ENCODE measurements around the gene DCAF4.

The DCAF4 gene, protein sequence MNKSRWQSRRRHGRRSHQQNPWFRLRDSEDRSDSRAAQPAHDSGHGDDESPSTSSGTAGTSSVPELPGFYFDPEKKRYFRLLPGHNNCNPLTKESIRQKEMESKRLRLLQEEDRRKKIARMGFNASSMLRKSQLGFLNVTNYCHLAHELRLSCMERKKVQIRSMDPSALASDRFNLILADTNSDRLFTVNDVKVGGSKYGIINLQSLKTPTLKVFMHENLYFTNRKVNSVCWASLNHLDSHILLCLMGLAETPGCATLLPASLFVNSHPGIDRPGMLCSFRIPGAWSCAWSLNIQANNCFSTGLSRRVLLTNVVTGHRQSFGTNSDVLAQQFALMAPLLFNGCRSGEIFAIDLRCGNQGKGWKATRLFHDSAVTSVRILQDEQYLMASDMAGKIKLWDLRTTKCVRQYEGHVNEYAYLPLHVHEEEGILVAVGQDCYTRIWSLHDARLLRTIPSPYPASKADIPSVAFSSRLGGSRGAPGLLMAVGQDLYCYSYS

DNA sequence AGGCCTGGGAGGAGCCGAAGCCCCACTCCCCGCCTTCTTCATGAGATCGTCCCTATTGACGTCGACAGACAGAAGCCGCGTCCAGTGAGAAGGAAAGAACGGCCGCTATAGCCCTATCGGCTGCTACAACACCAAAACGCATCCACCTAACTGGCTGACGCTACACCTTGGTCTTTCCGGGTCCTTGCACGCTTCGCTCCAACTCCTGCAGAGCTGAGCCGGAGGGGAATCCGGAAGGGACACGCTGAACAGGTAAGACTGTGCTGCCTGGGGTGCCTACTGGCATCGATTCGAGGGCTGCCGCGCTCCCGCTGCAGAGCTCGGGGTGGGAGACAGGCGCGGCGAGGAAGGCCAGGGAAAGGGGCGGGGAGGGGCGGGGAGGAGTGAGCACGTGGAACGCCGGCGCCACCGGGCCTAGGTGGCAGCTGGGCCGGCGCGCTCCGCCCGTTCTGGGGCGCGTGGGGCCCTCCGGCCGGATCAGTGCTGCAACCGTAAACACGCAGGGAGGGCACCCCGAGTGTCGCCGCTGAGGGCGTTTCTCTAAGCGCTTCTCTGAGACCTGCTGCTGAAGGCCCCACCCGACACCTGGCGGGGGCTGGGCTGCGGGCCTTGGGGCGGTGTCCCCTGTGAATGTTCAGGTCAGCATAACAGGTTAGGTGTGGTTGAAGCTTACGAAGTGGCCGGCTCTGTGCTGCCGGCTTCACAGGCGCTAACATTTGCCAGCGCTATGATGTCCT lies at the start of gene DCAF4:
Gene DCAF4, plus strand, starts transcription at position 173 of the 737 bp plus-strand sequence. CDS start 11,515 bp downstream, outside the sequence.
- peak; percentile 83 to 87 for DNase-seq

DNA sequence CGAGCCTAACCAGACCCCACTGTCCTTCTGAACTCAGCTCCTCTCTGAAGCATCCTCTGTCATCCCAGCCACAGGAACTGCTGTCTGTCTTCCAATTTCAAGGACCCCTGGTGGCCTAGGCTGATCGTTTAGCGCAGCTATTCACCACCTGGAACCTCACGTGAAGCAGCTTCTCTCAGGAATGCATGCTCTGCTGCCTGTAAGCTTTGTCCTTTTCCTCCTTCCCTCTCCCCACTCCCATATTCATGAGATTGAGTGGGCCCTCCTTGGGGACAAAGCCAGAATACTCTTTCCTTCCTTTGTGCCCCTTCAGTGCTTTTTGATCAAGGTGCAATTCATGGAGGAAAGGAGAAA lies 49.6 kb upstream of the DCAF4 start:
- DNase-seq, result no peak

DNA sequence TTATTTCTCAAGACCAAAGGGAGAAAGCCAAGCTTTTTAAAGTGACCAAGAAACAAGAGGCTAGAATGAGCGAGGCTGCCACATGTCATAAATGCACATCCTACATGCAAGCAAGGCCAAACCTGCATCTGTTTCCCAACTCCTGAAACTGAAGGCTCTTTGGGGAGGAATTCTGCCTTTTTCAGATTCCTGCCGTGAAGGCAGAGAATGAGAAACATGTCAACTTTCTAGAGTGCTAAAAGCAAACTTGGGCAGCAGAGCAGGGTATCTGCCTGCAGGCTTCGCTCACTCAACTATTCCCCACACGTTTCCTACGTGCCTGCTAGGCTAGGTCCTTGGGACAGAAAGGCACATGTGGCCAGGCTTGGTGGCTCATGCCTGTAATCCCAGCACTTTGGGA lies 47.5 kb upstream of the DCAF4 start:
- DNase-seq, result no peak

DNA sequence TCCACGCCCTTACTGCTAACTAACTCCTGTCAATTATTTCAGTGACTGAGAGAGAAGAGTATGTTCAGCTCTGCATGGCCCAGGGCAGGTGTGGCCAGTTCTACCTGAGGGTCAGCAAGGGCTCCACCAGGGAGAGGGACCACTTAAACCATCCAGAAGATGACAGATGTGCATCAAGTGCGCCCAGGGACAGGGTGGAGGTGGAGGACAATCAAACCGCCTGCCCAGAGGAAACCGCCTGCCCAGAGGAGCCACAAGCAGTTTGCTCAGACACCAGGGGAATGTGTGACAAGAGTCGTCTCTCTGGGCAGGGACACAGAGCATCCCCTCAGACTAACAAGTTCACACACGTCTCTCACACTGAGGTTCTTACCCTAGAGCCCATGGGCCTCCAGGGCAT lies 46.8 kb upstream of the DCAF4 start:
- DNase-seq, result no peak

DNA sequence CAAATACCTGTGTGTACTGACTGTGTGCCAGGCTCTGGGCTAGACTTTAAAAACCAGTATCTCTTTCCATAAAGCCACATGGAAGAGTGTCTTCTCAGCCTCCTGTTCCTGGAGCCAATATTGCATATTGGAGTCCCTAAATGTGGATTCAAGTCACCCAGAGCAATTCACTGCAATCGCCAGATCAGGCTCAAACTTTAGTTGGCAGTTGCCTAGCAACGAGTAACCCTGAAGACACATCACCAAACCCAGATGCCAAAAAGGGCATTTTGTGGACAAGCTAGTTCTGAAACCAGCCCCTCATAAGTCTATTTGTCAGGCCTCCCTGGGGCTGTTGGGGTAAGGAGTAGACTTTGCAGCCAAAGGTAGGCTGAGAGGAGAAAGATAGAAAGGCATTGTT lies 46.1 kb upstream of the DCAF4 start:
- DNase-seq, result no peak

DNA sequence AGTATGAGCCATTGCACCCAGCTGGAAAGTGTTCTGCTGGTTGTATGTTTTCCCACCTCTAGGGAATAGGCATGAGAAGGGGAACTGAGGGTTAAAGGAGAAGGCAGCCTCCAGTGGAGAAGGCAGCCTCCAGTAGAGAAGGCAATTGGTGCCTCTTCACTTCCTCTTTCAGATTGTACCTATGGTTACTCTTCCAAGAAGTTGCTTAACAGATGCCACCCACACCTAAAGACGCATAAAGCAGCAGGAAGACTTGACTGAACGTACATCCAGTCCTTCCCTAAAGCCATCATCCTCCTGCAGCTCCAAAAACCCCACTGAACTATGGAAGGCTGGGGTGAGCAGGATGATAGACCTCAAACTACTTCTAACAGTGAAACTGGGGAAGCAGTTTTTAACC lies 45.4 kb upstream of the DCAF4 start:
- no peak for DNase-seq

DNA sequence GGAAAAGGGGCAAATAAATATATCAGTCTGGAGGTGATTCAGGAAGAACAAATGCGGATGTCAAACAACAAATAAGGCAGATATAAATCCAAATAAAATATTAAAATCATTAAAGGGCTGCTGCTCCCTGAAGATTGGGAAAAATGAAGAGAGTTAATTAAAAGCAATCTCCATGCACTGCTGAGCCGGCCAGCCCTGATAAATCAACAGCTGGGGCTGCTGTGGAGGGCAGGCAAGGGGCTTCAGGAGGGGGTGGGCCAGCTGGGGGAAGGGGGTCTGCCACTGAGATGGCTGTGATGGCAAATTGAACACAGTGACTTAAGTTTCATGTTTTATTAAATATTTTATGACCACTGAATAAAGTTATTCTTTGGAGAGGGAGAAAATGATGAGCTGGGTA lies 44.7 kb upstream of the DCAF4 start:
- DNase-seq, result no peak

DNA sequence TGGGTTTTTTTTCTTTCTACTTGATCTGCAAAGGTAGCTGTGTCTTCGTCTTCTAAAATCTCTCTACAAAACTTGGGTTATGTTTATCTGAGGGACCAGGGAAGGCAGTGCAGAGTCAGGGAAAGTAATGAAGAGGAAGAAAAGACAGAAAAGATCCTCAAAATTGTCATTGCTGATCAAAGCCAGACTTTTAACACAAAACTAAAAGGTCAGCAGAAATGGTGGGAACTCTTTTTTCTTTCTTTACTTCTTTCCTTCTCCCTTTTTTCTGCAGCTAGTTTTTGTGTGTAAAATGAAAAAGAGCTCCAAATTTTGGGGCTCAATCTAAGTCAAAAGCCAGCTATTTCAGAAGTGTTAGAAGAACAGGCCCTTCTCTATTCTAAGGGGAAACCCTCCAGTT lies 44.2 kb upstream of the DCAF4 start:
- DNase-seq, result no peak

DNA sequence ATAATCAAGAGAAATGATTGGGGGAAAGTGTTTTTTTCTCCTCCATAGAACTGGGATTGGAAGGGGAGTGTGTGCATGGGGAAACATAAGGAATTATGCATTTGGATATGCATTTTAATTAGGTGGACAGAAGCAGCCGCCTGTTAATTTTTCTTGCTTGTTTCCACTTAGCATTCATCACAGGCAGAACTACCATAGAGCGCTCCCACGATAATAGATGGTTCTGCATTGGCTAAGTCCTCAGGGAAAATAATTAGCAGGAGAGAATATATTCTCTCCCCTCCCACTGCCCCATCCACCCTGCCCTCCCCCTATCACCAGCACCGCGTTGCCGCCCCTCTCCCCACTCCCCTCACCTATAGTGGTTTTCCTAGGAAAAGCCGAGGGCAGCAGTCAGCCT lies 43.8 kb upstream of the DCAF4 start:
- no peak for DNase-seq

DNA sequence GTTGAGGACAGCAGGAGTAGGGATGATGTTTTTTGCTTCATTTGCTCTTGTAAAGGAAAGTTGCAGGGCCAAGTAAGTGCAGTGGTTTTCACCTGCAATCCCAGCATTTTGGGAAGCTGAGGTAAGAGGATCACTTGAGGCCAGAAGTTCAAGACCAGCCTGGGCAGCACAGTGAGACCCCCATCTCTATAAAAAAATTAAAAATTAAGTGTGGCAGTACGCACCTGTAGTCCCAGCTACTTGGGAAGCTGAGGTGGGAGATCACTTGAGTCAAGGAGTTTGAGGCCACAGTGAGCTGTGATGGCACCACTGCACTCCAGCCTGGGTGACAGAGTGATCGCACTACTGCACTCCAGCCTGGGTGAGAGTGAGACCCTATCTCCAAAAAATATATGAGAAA lies 43.2 kb upstream of the DCAF4 start:
- DNase-seq, result no peak

DNA sequence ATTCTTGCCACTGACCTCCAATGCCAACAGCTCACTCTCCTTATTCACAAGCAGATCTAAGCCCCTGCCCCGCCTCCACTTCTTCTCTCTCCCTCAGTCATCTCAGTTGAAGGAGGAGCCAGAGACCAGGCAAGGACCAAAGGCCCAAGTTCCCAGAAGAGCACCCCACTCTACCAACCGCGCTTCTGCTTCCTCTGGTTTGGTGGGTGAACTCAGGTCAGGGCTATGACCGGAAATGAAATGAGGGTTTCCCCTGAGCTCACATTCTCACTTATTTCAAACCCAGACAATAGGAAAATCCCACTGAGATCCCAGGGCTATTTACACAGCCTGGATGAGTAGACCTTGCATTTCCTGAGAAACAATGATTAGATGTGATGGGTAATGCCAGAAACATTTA lies 42.3 kb upstream of the DCAF4 start:
- no peak for DNase-seq

DNA sequence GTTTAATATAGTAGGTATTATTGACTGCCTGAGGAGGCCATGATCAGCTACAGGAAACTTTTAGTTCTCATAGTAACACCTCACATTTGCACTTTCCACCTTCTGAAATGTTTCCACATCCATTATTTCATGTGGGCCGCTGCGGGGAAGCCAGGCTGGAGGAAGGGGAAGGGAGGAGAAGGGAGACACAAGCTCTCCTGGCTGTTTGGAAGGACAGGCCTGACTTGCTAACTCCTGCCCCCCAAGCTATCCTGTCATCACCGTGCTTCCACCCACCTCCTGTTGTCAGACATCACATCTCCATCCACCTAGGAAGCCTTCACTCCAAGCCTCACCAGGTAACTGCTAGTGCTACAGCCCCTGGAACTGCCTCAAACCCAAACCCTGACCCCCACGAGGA lies 41.9 kb upstream of the DCAF4 start:
- no peak for DNase-seq

DNA sequence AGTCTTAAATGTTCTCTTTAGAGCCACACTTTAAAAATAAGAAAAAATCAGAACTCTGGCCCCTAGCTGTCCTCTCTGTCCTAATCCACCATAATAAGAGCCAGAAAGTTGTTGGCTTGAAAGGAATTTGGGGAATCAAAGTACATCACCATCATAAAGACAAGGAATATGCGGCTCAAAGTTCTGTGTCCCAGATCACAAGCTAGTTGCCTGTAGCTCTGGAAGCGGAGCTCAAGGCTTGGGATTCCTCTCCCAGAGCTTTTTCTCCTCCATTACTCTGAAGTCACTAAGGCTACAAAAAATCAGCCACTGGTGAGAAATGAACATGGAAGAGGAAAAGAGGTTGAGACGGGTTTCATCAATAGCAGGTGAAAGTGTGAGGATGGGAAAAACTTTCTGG lies 38.8 kb upstream of the DCAF4 start:
- DNase-seq, result no peak

DNA sequence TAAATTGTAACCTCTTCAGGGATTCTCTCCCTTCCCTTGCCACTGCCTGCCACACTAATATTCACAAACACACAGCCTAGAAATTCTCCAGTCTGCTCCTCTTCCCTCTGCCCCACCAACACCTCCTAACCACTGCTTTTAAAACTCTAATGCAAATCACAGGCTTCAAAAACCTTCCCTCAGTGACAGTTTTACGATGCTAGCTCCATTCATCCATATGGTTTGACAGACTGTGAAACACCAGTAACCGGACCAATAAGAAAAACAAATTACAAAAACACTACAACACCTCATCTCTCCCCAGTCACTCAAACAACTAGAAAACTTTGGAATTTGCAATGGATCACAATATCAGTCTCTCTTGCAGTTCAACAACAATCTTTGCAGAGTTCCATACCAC lies 38.1 kb upstream of the DCAF4 start:
- DNase-seq, result no peak

DNA sequence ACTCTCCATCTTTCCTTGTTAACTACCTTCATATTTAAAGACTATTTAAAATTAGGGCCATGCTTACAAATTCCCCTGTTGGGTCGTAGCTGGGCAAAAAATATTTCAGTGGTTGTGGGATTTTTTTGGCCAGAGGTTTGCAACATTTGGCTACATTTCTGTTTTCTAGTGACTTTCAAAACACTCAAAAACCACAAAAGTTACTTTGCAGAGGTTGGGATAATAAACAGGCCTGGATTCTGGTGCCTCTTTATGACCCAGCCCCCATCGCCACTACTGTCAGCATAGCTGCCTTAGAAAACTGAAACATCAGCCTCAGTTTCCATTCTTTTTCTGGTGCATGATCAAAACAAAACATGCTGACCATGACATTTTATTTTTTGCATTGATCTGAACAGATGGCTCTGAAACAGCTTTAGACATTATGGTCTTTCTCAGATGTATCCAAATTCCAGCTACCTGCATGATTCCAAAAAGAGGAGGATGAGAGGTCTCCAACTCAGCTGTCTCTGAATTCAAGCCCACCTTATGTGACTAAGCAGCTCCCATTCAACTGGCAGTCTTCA lies 37.5 kb upstream of the DCAF4 start:
- DNase-seq, result no peak

DNA sequence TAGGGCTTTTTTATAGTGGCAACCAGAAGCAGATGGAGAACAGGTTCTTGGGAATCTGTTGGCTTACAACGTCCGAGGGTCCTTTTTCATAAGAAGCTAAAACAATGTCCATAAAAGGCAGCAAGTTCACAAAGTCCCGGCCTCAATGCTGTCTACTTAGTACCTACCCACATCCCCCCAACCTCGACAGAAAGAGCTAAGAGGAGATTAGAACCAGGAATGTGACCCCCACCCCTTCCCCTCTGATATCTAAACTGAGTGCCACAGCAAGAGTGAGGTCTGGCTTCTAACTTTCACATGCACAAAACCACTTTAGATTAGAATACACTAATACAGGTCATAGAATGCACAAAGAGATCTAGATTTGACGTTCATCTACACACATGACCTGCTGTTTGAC lies 36.9 kb upstream of the DCAF4 start:
- DNase-seq, result no peak

DNA sequence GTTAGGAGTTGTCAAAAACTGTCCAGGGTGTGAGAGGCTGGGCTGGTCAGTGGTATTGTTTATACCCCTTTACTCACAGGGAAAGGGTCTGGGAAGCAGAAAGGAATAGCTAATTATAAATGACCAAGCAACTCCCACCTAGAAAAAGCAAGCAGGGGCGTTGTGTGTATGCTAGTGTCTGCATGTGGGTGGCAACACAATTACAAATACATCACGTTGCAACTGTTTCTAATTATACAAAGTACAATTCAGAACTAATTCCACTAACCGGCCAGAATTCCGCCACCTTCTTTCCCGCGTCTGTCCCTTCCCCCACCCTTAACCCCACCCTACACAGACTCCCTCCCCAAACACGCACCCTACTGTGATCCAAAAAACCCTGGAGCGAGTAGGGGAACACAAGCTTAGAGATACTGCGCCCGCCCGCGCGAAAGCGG lies 34.6 kb upstream of the DCAF4 start:
- no peak for DNase-seq

DNA sequence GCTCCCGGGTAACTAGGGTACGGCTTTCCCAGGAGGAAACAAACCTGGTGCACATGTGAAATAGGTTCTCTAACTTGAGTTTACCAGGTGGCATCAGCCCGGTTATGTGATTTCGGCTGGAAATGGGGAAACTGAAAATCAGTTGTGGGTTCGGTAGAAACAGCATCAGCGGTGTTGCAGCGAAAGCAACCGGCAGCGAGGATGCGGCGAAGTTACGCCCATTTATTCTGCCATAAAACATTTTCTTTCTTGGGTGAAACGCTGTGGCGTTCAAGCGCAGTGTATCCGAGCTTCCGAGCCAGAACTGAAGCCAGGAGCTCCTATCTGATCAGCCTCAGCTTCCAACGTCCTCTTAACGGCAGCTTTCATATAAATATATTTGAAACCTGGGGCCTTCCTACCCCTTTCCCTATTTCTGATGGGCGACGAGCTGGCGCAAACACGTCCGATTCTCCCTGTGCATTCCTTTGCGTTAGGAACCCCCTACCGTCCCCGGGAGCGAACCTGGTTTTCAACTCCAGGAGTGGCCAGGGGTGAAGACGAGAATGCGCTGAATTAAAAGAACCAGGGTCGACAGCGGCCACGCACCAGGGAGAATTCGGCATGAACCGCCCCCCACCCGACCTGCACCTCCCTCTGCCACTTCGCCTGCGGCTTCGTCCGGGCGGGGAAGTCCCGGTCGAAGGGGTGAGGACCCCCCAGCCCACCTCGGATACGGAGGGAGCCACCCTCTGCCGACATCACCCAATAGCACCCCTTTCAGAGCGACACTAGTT lies 34.0 kb upstream of the DCAF4 start:
- DNase-seq, result peak in 1 of 2 donors; percentile 16

DNA sequence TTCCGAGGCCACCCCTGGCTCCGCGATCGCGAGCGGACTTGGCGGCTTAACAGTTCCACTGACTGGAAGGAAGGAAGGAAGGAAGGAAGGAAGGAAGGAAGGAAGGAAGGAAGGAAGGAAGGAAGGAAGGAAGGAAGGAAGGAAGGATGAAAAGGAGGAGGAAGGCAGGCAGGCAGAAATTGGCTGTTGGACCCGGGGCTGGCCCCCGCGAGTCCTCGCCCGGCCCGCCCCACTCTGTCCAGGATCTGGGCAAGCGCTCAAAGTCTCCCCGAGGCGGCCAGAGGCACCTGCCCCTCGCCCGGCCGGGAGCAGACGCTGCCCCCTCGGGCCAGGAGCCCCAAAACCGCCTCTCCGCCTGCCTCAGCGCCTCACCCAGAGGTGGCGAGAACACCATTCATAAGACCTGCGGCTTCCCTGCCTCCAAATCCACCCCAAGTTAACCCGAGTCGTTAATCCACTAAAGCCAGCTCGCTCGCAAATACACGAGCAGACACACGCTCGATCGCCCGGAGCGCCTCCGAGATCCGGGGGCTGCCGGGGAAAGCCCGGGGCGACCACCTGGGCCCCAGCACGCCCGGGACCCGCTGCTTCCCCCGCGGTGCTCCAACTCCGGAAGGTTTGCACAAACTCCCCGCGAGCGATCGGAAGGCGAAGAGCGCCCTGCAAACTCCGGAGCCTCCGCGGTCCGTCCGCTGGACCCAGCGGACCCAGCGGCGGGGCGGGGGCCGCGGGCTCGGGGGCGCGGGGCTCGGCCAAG lies 33.2 kb upstream of the DCAF4 start:
- peak in 1 of 2 donors; percentile 13 for DNase-seq

DNA sequence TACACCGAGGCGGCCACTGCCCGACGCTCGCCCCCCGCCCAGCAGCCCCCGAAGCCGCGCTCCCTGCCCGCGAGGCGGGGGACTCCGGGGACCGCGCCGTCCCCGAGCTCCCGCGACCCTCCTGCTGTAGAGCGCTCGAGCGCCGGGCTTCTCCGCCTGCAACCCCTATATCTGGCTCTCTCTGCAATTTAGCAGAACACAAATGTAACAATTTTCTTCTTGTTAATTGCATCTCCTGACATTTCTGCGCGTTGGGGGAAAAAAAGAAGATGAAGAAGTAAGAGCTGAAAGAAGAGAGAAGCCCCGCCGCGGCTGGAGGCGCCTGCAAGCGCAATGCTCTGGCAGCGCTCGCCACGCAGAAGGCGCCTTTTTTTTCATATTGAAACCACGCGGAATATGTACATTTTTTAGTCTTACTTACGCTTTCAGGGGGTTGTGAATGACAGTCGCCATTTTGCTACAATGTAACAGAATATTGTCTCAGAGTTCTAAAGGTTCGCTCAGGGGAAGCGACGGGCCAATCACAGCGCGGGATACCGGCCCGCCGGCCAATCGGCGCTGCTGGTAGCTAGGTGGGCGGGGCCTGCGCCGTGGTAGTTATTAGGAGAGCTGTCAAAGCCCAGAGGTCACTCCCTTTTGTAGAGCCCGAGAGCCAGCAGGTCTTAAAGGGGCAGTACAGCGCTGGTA lies 32.5 kb upstream of the DCAF4 start, which contains the start of gene DPF3:
Gene DPF3, minus strand, starts transcription at position 466 of the 687 bp plus-strand sequence. Its CDS starts 13 bp downstream, at position 453.
- DNase-seq, result peak; percentile 88 to 90

DNA sequence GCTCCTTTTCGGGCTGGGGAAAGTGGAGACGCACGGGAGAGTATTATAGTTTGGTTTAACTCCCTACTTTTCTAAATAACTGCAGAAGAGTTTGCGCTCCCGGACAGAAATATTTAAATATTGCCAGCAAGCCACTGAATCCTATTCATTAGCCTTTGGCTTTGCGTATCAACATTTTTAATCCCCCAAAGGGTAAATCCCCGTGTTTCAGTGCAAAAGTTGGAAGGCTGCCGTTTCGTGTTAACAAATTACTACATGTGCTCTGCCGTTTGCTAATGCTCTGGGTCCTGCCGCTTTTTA lies 32.0 kb upstream of the DCAF4 start:
- DNase-seq, result no peak
